ENCODE results near the gene NR5A2.

DNA sequence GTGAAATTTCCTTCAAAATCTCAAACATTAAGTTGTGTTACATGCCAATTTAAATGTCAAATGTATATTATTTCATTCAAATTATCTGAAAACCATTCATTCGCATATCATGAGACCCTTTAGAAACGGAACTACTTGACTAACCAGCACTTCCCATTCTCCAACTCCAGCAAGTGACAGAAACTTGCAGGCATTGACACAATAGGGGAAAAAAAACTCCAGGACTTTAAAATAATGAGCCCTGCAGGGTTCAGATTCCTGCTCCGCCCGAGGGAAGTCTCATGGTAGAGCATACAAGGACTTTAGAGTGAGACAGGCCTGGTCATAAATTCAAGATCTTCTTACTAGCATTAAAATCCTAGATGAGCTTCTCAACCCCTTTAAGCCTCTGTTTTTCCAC, 138.9 kb downstream of the NR5A2 start:
- TF ChIP-seq, protein P1, sequence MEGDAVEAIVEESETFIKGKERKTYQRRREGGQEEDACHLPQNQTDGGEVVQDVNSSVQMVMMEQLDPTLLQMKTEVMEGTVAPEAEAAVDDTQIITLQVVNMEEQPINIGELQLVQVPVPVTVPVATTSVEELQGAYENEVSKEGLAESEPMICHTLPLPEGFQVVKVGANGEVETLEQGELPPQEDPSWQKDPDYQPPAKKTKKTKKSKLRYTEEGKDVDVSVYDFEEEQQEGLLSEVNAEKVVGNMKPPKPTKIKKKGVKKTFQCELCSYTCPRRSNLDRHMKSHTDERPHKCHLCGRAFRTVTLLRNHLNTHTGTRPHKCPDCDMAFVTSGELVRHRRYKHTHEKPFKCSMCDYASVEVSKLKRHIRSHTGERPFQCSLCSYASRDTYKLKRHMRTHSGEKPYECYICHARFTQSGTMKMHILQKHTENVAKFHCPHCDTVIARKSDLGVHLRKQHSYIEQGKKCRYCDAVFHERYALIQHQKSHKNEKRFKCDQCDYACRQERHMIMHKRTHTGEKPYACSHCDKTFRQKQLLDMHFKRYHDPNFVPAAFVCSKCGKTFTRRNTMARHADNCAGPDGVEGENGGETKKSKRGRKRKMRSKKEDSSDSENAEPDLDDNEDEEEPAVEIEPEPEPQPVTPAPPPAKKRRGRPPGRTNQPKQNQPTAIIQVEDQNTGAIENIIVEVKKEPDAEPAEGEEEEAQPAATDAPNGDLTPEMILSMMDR (conservative IDR thresholded peaks at IDR 0.05 in 1 of 2, IDR thresholded peaks at IDR 0.05 in 1 of 2; ENCODE audit: low read depth in 1 of 2, low read length in 2 of 2): no peak
- no peak for TF ChIP-seq EZH2 (IDR thresholded peaks at IDR 0.05; ENCODE audit: low read length, missing control alignments)

All from fibroblast of lung (primary cell).